Hematopoietic multipotent progenitor cell (in vitro differentiated cells): ENCODE data around the gene NKD1. TPM values are rescaled to one million over a fixed set of nuclear protein-coding genes. Genes with fewer than 3 reads are reported as not detected.
A peak's percentile ranks its signal among the peaks of the same experiment; 100 is the strongest.

Experiments
- DNase-seq, 3 donors: peaks; one replicate each; pipeline ENCODE4 v3.0.0-alpha.2; 2011 to 2015; ENCODE audit warnings: low read depth in 2 of 3, low spot score in 2 of 3
- total RNA-seq: library from RNA; depleted of rRNA; stranded (reverse); fragments of >200 nt; gene quantifications from one replicate; pipeline ENCODE4 v1.2.3, GENCODE V29; 2012

NKD1 gene
- total RNA-seq, 1 donor = under 0.01 TPM

DNA sequence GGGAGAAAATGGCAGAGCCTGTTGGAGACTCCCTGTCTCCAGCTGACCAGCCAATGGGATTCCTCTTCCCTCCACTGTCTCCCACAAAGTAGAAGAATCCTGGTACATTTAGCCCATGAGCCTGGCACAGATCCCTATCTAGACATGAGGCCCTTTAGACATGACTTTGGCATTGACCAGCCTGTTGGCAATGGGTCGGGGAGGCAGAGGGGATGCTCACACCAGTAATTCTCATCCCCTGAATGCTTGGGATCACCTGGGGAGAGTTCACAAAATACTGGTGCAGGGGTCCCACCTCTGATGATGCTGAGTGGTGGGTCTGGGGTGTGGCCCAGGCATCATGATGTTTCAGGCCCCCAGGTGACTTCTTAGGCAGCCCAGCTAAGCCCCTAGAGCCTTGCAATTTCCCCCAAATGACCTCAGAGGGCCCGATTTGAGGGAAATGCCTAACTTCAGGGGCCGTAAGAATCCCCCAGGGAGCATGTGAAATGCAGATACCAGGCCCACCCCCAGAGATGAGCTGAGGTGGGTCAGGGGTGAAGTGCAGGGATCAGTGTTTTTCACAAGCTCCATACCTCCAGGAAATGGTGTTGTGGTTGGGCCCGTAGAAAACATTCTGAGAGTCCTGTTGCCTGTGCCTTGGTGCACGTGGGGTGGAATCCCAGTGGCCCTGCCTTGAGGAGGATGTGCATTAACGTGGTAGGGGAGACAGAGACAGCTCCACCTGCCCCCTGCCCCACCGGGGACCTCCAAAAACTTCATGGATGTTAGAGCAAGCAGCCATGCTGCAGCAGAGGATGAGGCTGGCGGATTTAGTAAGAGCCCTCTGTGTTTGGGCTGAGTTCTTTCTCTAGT lies 90.8 kb downstream of the NKD1 start:
- DNase-seq = no peak

- DNase-seq = no peak
These were observed 92.2 kb downstream of the NKD1 start for GRCh38 chr16:50640391-50640790.

GRCh38 chr16:50640919-50641817 lies 93.0 kb downstream of the NKD1 start:
- DNase-seq = no peak

- DNase-seq = no peak
These were observed 93.6 kb downstream of the NKD1 start for GRCh38 chr16:50641818-50642187.

- no peak for DNase-seq
These were observed 94.2 kb downstream of the NKD1 start for GRCh38 chr16:50642349-50642748.

DNA sequence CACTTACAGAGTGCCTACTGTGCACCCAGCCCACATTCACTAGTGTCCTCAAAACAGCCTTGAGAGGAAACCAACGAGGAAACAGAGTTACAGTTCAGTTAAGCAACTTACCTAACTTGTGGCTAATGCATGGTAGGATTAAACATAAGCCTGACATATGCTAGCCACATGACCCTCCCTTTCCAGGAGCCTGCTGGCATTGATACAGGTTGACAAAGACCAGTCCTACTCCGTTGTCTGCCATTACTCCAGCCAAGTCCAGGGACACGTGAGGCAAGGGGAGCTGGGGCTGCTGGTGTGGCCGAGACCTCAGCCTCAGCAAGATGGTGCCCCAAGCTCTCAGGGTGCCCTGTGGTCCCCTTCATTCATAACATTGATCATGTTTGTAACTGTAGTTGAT lies 95.0 kb downstream of the NKD1 start:
- no peak for DNase-seq

DNA sequence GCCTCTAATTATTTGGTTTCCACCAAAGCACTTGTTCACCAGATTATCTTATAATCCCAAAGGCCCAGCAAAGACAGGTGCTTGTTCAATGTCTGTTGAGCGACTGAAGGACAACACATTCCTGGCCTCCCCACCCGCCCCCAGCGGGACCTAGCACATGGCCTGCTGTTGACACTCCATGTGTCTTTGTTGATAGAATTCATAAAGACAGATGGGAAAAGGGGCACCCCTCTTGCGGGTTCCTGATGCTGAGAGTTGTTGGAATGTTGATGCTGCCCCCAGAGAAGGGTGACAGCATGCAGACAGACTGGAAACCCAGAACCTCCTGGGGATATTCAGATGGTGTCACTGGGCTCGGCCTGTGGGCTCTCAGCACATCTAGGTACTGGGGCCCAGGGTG lies 96.0 kb downstream of the NKD1 start:
- no peak for DNase-seq

DNA sequence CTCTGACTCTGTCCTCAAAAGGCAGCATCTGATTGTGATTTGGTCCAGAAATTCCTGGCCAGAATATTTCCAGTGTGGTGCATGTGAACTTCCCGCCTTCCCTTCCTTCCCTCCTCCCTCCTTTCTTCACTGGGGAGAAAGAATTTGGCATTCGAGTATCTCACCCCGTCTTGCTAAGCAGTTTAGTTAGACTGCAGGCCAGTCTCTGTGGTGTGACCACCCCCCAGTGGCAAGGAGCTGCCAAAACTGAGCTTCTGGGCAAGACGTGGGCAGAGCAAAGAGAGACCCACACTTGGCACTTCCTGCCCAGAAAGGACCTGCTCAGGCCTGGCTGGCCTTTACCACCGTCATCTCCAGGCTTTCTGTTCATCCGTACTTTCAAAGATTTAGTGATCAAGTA lies 96.5 kb downstream of the NKD1 start:
- peak in 2 of 3 donors; percentile 42 to 58 for DNase-seq

GRCh38 chr16:50645563-50646220 lies 97.5 kb downstream of the NKD1 start:
- no peak for DNase-seq

DNA sequence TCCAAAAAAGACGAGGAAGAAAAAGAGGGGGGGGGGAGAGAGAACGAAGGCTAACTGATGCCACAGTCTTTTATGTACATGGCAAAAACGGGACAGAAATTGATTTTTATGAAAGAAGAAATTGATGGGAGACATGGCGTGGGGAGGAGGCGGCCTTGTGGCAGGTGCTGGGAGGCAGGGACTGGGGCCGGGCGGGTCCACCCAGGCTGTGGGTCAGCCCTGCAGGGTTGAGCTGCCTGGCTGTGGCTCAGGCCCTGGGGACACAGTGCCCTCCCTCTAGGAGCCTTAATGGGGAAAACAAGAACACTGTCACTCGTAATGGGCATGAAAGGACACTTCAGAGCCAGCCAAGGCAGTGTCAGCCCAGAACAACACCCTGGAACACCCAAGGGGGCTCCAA lies 98.1 kb downstream of the NKD1 start:
- no peak for DNase-seq

DNA sequence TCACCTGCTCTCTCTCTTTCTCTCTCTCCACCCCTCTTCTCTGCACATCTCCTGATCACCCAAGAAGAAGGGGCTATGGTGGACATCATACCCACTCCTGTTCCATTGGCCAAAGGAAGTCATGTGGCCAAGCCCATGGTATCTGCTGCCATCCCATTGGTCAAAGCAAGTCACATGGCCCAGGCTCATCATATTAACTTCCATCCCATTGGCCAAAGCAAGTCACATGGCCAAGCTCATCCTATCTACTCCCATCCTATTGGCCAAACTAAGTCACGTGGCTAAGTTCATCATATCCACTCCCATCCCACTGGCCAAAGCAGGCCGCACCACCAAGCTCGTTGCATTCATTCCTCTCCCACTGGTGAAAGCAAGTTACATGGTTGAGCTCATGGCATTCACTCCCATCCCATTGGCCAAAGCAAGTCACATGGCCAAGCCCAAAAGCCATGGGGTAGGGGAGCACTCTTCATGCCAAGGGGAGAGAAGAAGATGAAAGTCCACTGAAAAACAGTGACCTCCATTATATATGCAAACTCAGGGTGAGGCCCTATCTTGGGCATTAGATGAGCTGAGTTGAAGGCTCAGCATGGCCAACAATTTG lies 103.7 kb downstream of the NKD1 start:
- no peak for DNase-seq

DNA sequence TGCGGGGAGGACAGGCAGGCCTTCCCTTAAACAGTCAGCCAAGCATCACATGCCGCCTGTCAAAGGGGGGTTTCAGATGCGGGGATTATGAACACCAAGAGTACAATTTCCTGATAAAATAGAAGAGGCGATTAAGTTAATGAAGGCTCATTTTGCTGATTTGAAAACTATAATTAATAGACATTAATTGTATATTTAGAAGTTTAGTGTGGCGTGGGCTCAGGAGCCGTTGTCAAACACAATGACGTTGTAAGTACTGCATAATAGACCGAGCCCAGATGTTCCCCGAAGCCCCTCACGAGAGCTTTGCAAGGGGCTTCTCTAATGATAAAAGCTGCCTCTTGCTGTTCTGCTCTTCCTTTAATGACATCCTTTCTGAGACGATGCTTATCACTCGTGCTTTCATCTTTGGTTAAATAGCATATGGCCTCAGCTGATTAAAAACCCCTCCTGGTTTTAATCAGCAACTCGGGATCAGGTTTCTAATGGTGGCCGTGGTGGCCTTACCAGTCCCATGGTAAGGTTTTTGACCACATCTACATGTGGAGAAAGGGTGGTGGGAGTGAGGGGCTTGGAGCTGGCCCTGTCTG lies 104.7 kb downstream of the NKD1 start:
- DNase-seq = no peak

- no peak for DNase-seq
These were observed 105.7 kb downstream of the NKD1 start for GRCh38 chr16:50653633-50654519.

DNA sequence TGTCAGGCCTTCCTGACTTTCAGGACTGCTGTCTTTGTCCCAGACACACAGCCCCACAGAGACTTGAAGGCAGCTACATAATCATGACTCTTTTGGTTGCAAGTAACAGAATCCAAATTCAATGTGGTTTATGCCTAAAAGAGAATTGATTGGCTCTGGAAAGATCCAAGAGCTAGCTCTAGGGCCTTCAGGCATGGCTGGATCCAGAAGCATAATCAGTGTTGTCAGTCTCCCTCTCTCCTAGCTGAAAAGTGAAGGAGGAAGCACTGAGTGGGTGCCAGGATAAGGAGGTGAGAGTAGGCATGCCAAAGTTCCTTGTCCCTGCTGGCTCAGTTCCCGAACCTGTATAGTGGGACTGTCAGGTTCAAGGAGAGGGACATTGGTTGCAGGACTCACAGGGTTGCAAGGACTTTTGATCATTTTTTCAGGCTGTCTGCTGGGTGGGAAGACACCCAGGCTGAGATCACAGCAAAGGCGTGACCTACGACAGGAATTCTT lies 107.4 kb downstream of the NKD1 start:
- no peak for DNase-seq

- no peak for DNase-seq
These were observed 109.0 kb downstream of the NKD1 start for GRCh38 chr16:50657241-50657640.

- DNase-seq = no peak
These were observed 111.6 kb downstream of the NKD1 start for GRCh38 chr16:50659806-50660205.

DNA sequence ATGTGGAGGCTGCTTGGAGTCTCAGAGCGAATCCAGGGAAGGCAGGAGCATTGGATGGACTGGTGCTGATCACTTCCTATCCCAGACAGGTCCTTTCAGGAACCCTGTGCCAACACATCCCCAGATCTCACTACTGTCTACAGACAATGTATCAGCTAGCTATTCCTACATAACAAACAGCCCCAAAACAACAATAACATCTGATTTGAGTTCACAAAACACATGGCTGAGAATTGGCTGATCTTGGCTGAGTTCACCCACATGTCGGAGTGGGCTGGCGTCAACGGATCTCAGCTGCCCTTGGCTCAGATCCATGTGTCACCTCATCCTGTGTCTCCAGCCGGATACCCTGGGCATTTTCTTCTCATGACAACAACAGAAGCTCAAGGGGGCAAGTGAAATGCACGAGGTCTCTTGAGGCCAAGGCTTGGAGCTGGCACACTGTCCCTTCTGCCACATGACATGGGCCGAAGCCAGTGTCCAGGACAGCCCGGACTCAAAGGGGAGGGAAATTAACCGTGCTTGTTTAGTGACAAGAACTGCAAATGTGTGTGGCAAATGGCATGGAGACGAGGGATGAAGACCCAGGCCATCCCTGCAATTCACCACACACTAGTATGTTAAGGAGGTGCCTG lies 114.2 kb downstream of the NKD1 start:
- DNase-seq = no peak

DNA sequence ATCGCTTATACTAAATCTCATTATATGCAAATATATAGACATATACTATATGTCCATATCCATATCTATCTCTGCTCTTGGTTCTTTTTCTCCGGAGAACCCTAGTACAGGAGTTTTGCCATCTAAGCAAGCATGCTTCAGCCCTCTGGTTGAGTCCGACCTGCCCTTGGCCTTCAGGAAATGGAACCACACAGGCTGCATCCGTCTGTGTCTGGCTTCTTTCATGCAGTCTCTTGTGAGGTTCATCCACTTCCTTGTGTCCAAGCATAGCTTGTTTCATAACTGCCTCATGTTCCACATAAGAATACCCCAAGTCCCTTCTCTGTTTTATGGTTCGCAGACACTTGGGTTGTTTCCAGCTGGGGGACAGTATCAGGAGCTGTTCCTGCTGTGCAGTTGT lies 116.1 kb downstream of the NKD1 start:
- DNase-seq = no peak
